ENCODE results near the gene PLAAT5. TPM values are rescaled to one million over a fixed set of nuclear protein-coding genes. Genes with fewer than 3 reads are reported as not detected.

Gene PLAAT5
- total and polyA plus RNA-seq, 2 of the 8 experiments (the other 6 are each of a cell fraction or from before 2014, with no cell fraction given): 16.0 to 18.7 TPM

GRCh38 chr11:63502252-63502820 lies 11.4 kb upstream of the PLAAT5 start:
- Histone ChIP-seq H2AFZ (ENCODE audit: low read length) (no peak overlapping the region), H3K56ac (replicated peaks; ENCODE audit: insufficient read length, low read depth, low read length) (no peak overlapping the region), H2AK5ac (ENCODE audit: low read depth, low read length) (0 out of 2 replicates have a peak overlapping the region, but pooled peaks have one; percentile 7), H2BK20ac (ENCODE audit: low read length) (peak overlapping the region; percentile 55; the same call in 1 of the 2 replicates), H3K4me2 (ENCODE audit: insufficient read depth in 1 of 2, low read depth in 2 of 2, low read length in 2 of 2) (no peak overlapping the region), H2BK15ac (ENCODE audit: low read length) (peak overlapping the region; percentile 63; the same call in 1 of the 2 replicates), H3K79me1 (ENCODE audit: low read depth, low read length) (no peaks in the 10 kb centered on the region), H3K9me3 (ENCODE audit: insufficient read depth in 2 of 2, low read depth in 1 of 2, low read length in 1 of 2) (no peaks in the 10 kb centered on the region), H3K79me2 (ENCODE audit: control insufficient read depth in 1 of 2, insufficient read depth in 2 of 2, low read length in 2 of 2) (no peaks in the 10 kb centered on the region), H3K14ac (ENCODE audit: insufficient read length) (no peak overlapping the region), H3K4ac (replicated peaks; ENCODE audit: insufficient read length, low read depth, low read length) (no peak overlapping the region), H4K20me1 (replicated peaks in 1 of 2; ENCODE audit: control insufficient read depth in 1 of 2, insufficient read depth in 2 of 2, low read length in 2 of 2) (no peaks in the 10 kb centered on the region), H3K27ac (ENCODE audit: low read depth, low read length) (no peak overlapping the region), H3K18ac (ENCODE audit: extremely low read depth, low read length) (no peak overlapping the region), H3K23ac (ENCODE audit: insufficient read length) (no peak overlapping the region), H3K9ac (replicated peaks in 1 of 4; ENCODE audit: extremely low read depth in 1 of 4, low read depth in 3 of 4, low read length in 3 of 4) (no peak overlapping the region), H4K5ac (ENCODE audit: insufficient read length, low read depth, low read length) (no peak overlapping the region), H2BK5ac (ENCODE audit: low read depth, low read length) (peak overlapping the region; percentile 9; the same call in 1 of the 2 replicates), H2BK12ac (ENCODE audit: low read depth, low read length) (no peak overlapping the region), H3K23me2 (ENCODE audit: low read depth, low read length) (no peaks in the 10 kb centered on the region), H3K27me3 (replicated peaks in 1 of 4; ENCODE audit: control insufficient read depth in 3 of 4, extremely low read depth in 1 of 4, insufficient read depth in 3 of 4, low read length in 3 of 4) (no peaks in the 10 kb centered on the region), H3K36me3 (ENCODE audit: control insufficient read depth in 2 of 4, insufficient read depth in 4 of 4, low read length in 3 of 4) (0 out of 8 replicates have a peak, but pooled peaks cover 0 to 3% (median 0%) of the 10 kb centered on the region in 4 experiments), H3K4me3 (ENCODE audit: extremely low read depth in 1 of 4, insufficient read depth in 2 of 4, low read depth in 3 of 4, low read length in 4 of 4) (no peak overlapping the region), H2BK120ac (replicated peaks; ENCODE audit: low read depth, low read length) (no peak overlapping the region), H4K8ac (ENCODE audit: extremely low read depth, insufficient read depth, low read length) (no peak overlapping the region), H3K4me1 (replicated peaks in 1 of 4; ENCODE audit: control insufficient read depth in 3 of 4, insufficient read depth in 4 of 4, low read length in 3 of 4) (peaks cover 10 to 16% (median 15%) of the 10 kb centered on the region in 4 experiments), H4K91ac (replicated peaks; ENCODE audit: insufficient read length, low read length) (no peak overlapping the region)
- ChIA-PET CTCF (ENCODE audit: partially characterized antibody) (no interaction called here), POLR2A (ENCODE audit: partially characterized antibody) (no interaction called here)
- FAIRE-seq (no peak), DNase-seq (ENCODE audit: low read depth in 1 of 2, low spot score in 2 of 2) (no peak)
- WGBS, 2 experiments (ENCODE audit: extremely low coverage in 1 of 2, insufficient coverage in 1 of 2, insufficient read length in 1 of 2, insufficient replicate concordance in 2 of 2, low coverage in 1 of 2, low lambda C conversion rate in 2 of 2, missing lambda C conversion rate in 1 of 2): 70% methylated on average over 2 of the region's 2 CpGs; no CpG with 5 or more reads in 1 of the 2 experiments
- no peak for TF ChIP-seq TAF7 (optimal IDR thresholded peaks at IDR 0.05; ENCODE audit: borderline replicate concordance, low read depth, low read length)
- TF ChIP-seq, protein P1, sequence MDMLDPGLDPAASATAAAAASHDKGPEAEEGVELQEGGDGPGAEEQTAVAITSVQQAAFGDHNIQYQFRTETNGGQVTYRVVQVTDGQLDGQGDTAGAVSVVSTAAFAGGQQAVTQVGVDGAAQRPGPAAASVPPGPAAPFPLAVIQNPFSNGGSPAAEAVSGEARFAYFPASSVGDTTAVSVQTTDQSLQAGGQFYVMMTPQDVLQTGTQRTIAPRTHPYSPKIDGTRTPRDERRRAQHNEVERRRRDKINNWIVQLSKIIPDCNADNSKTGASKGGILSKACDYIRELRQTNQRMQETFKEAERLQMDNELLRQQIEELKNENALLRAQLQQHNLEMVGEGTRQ (IDR thresholded peaks at IDR 0.05; ENCODE audit: low read length): no peak
- TF ChIP-seq, protein P2, sequence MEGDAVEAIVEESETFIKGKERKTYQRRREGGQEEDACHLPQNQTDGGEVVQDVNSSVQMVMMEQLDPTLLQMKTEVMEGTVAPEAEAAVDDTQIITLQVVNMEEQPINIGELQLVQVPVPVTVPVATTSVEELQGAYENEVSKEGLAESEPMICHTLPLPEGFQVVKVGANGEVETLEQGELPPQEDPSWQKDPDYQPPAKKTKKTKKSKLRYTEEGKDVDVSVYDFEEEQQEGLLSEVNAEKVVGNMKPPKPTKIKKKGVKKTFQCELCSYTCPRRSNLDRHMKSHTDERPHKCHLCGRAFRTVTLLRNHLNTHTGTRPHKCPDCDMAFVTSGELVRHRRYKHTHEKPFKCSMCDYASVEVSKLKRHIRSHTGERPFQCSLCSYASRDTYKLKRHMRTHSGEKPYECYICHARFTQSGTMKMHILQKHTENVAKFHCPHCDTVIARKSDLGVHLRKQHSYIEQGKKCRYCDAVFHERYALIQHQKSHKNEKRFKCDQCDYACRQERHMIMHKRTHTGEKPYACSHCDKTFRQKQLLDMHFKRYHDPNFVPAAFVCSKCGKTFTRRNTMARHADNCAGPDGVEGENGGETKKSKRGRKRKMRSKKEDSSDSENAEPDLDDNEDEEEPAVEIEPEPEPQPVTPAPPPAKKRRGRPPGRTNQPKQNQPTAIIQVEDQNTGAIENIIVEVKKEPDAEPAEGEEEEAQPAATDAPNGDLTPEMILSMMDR (IDR thresholded peaks at IDR 0.05; ENCODE audit: control extremely low read depth in 1 of 3, insufficient read depth in 1 of 3, low read depth in 1 of 3, low read length in 3 of 3): no peak
- TF ChIP-seq E2F6 (IDR thresholded peaks at IDR 0.05): no peak
- no peak for TF ChIP-seq JUND (IDR thresholded peaks at IDR 0.05; ENCODE audit: low read length)
